Head of caudate nucleus (tissue), 42 donors: Measurements from ENCODE around the gene PANX3.
"Not testable (repeated sequence)": the region's sequence is repeated elsewhere in the genome, so short reads cannot be mapped to it uniquely, and the experiment has no call there.

Source experiments
- DNase-seq, 42 donors: peaks; one replicate each; pipeline versions ENCODE4 v3.0.0 to v3.0.0-alpha.2; 2020 to 2021; ENCODE audit warnings: mixed read lengths in 7 of 42
- intact Hi-C: fragments of 100-400 bp; cut with DNase I; formaldehyde crosslinking; loops from one replicate; pipeline ENCODE4 v1.15.0; 2022

Gene PANX3, protein sequence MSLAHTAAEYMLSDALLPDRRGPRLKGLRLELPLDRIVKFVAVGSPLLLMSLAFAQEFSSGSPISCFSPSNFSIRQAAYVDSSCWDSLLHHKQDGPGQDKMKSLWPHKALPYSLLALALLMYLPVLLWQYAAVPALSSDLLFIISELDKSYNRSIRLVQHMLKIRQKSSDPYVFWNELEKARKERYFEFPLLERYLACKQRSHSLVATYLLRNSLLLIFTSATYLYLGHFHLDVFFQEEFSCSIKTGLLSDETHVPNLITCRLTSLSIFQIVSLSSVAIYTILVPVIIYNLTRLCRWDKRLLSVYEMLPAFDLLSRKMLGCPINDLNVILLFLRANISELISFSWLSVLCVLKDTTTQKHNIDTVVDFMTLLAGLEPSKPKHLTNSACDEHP

DNA sequence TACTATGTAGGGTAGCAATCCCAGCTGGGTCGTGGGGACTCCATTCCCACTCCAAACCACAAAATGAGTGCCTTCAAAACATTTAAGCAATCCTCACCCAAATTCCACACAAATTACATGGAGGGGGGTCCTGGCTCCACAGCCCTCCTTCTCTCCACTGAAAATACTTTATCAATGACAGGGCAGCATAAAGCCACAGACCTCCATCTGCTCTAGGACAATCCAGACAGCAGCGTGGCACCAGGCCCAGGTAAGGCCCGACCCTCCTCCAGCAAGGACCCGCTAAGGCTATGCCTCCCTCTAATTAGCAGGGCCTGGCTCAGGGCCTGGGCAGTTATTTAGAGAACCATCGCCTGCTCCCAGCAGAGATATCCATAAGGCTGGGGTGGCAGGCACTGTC is at the start of gene PANX3:
TSS of gene PANX3 (plus strand) at position 365 of the 400 bp plus-strand sequence. CDS start 129 bp downstream, outside the sequence.
- no peak for DNase-seq
- intact Hi-C loops, result no loop called here

DNA sequence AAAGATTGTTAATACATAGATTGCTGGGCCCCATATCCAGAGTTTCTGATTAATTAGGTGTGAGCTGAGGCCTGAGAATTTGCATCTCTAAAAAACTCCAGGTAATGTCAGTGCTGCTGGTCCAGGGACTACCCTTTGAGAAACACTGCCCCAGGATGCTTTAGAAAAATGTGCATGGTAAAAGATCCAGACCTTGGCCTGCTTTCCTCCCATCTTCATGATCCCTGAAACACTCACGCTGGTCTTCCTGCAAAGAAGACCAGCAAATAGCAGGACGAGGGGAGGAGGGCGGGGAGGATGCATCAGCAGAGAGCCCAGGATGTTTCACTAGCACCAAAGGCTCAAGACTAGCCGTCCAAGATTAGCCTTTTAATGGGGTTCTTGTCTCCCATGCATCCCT is 41.5 kb upstream of the PANX3 start, which contains the start of gene OR8A1:
TSS of gene OR8A1 (plus strand) at position 301 of the 400 bp plus-strand sequence. CDS start 123 bp downstream, outside the sequence.
- no peak for DNase-seq
- intact Hi-C loops, result no loop called here

DNA sequence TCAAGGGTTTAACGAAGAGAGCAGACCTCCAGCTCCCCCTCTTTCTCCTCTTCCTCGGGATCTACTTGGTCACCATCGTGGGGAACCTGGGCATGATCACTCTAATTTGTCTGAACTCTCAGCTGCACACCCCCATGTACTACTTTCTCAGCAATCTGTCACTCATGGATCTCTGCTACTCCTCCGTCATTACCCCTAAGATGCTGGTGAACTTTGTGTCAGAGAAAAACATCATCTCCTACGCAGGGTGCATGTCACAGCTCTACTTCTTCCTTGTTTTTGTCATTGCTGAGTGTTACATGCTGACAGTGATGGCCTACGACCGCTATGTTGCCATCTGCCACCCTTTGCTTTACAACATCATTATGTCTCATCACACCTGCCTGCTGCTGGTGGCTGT is 41.1 kb upstream of the PANX3 start:
- intact Hi-C loops, result no loop called here
- DNase-seq, result peak in 31 of 42 donors; percentile 2 to 82 (median 43)

DNA sequence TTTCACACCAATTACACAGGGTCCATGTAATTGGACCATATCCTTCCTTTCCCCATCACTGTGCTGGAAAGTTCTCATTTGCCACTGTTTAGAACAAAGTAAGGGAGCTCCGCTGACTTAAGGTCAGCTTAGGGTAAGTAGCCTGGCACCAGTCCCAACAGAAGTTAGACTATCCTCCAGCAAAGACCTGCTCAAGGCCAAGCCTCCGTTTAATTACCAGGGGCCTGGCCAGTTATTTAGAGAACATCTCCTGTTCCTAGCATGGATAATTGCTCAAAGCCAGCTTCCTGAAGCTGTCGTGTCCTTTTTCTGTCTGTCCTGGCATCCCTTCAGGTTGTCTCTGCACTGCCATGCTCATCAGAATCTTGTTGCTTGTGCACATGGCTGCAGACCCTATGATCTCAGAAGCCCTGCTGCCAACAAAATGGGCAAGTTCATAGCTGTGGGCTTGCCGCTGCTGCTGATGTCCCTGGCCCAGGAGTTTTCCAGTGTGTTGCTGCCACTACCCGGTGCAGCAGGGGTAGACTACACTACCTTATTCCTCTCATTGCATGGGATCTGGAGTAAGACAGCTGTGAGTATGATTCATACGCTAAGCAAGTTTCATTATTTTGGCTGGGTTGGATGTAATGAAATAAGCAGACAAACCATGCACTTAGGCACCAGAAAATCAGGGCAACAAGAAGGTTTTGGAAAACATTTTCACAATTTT is 33.4 kb upstream of the PANX3 start:
- DNase-seq, result no peak
- intact Hi-C loops, result no loop called here

DNA sequence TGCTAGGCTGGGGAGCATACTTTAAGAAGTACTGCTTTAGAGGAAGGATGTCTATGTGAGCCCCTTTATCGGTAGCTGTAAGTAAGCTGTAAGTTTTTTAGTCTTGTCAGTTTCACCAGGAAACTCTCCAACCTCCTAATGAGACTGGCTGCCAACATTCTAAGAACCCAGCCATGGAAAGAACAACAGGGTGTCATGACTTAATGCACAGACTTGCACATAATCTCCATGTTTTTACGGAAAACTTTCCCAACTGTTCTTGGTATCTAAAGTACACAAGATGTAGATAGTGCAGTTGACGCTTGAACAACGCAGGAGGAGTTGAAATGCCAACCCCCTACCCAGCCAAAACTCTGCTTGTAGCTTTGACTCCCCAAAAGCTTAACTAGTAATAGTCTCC is 32.5 kb upstream of the PANX3 start:
- no peak for DNase-seq
- intact Hi-C loops, result no loop called here

DNA sequence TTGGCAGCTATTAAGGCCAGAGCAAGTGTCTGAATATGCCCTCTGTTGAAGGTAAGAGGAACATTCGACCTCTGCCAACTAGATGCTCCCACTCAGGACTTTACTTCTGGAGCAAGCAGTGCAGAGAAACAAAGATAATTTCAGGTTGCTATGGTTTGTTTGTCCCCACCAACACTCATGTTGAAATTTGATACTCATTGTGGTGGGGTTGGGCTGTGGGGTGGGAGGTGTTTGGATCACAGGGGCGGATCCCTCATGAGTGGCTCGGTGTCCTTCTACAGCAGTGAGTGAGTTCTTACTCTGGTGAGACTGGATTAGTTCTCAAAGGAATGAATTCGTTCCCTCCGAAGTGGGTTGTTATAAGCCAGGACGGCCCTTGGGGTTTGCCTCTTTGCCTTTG is 29.4 kb upstream of the PANX3 start:
- intact Hi-C loops, result no loop called here
- no peak for DNase-seq

DNA sequence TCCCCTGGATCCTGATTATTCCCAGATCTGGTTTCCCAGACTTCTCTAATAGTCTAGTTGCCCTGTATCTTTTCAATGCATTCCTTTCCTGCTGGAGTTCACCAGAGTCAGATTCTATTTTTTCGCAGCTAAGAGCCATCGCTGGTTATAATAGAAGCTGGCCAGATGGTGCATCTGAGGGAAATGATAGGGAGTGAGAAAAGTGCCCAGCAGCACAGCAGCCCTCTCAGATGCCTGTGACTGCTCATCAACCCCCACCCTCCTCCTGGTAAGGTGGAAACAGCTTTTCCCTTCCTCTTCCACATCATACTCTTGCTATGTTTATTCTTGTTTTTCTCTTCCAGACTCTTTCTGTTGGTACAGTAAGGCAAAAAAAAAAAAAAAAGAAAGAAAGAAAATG is 28.7 kb upstream of the PANX3 start:
- intact Hi-C loops, result no loop called here
- no peak for DNase-seq

DNA sequence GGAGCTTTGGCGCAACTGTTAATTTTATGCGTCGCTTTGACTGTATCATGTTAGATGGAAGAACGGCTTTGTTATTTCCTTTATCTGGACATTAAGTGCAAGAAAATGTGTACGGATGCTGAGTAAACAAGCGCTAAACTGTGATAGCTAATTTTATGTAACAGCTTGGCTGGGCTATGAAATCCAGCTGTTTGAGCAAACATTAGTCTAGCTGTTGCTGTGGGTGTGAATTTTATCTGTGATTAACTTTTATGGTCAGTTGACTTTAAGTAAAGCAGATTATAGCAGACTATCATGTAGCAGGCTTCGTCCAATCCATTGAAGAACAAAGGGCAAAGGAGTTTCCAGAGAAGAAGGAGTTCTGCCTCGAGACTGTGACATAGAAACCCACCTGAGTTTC is 27.4 kb upstream of the PANX3 start:
- DNase-seq, result no peak
- intact Hi-C loops, result no loop called here

DNA sequence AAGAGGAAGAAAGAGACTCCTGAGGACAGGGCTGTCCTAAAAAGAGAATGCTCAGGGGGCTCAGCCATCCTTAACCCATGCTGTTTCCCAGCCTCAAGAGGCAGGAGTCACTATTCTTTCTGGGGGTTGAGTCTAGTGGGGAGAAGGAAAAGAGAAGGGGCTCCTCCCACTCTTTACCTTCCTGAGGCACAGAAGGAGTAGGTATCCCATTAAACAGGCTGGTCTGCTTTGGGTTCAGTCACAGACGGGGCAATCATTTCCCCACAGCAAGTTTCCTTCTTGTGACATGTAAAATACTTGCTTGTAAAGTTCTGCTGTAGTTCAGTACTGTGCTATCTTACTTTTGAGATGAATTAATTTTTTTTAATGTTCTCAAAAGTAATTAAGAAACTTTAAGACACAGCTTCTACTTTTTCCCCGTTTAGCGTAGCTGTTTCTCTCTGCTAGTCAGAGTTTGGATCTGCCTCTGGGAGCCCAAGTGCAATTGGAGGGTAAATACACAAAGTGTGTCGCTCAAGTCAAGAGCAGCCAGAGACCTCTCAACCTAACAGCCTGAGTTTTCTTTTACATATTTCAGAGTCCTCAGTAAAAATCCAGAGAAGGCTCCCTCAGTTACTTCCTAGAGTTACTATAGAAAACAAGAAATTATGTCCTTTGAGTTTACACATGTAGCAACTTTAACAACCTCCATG is 26.4 kb upstream of the PANX3 start:
- DNase-seq, result no peak
- intact Hi-C loops, result loop anchor here (5.0 kb wide), 1 partner anchor 168 kb away; no protein-coding TSS in a partner anchor

DNA sequence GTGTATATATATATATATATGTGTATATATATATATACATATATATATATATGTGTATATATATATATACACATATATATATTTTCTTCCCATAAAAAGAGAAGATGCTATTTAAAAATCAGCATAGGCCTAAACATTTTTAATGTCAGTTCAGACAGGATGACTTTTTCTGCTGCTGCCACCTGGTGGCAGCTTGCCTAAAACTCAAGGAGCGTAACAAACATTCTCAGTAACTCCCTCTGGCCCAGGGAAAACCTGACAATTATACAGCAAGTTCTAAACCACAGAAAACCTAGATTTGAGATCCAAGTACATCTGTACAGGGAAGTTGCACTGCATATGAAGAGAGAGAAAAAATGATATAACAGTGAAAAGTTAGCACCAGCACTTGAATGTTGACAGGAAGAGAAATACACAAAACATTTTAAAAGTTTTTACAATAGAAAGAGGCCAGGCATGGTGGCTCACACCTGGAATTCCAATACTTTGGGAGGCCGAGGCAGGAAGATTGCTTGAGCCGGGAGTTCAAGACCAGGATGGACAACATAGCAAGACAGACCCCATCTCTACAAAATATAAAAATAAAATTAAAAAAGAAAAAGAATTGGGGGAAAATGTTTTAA is 24.9 kb upstream of the PANX3 start:
- peak; percentile 18 to 83 (median 65) for DNase-seq
- intact Hi-C loops, result loop anchor here (5.0 kb wide), 1 partner anchor 169 kb away; no protein-coding TSS in a partner anchor

DNA sequence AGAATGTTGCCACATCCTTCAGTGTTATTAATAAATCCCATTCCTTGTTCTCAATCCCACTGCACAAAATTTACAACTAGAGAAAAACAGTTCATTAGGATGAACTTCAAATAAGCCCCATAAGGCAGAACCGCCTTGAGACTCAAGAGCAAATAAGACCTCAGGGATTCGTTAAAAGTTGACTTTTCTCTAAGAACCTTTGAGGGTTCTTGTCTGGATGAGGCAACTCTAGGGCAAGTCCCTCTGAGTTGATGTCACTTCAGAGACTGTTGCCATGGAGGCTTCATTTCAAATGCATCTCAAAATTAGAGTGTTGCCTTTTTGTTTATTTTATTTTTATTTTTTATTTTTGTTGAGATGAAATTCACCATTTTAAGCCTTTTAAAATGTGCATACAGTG is 19.8 kb upstream of the PANX3 start:
- no peak for DNase-seq
- intact Hi-C loops, result no loop called here

DNA sequence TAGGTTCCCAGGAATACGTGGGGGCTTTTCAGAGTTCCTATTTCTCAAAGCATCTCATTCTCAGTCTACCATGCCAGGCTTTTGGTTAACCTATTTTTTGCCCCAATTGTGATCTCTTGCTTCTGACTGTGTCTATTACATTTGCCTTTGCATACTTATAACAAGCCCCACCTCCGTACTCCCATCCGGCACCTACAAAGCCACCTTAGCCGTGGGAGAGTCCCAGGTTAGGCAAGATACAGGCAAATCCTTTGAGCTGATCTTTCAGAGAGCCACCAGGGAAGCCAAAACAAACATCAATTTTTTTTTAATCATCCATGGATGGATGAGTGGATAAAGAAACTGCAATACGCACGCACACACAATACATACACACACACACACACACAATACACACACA is 18.6 kb upstream of the PANX3 start:
- DNase-seq, result peak in 23 of 42 donors; percentile 25 to 80 (median 47)
- intact Hi-C loops, result no loop called here

DNA sequence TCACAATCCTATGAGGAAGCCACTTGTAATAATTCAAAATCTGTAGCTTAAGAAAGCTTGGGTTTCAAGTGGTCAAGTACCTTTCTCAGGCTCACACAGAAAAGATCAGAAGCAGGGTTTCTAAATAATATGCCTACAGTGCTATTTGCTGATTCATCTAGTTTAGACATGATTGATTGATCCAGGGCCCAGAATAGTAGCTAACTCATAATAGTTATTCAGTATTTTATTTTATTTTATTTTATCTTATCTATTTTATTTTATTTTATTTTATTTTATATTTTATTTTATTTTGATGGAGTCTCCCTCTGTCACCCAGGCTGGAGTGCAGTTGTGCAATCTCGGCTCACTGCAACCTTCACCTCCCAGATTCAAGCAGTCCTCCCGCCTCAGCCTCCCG is 15.9 kb upstream of the PANX3 start:
- intact Hi-C loops, result no loop called here

DNA sequence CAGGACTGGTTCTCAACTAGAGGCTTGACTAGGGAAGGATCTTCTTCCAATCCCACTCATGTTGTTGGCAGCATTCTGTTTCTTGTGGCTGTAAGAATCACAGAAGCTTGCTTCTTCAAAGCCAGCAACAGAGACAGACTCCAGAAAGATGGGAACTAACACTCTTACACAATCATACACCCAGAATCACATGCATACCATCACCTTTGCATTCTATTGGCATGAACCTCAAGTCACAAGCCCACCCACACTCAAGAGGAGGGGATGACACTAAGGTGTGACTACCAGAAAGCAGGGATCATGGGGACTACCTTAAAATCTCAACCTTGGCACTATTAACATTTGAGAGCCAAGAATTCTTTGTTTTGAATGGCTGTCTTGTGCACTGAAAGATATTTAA is 13.6 kb upstream of the PANX3 start:
- intact Hi-C loops, result no loop called here
- DNase-seq, result peak in 12 of 42 donors; percentile 9 to 53 (median 26)

More for the DNA sequence above, 15.9 kb upstream of the PANX3 start:
- DNase-seq, result no peak

DNA sequence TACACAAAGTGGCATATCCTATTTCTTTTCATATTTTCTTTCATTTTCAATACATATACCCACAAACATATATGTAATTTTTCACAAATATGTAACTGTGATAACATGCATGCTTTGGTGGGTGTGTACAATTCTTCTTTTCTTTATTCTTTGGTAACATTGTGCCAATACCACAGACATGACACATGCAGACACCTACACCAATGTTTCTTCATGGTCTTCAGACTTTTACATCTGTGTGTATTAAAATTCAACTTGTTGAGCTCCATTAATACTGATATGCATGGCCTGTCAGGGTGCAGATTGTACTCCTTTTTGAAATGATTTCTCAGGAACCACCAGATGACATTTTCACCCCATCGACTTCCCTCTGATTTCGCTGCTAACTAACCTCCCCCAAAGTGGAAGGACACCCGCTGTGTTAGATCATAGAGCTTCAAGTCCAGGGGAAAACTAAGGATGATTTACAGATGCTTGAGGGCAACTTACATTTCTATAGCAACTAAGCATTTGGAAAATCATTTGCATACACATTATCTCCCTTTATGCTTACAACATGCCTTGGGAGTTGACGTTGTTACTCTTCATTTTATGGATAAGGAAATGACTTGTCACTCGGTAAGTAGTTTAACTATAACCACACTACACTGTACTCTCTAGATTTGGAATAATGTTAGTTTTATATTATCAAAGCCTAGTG is 10.5 kb upstream of the PANX3 start:
- intact Hi-C loops, result no loop called here
- no peak for DNase-seq

DNA sequence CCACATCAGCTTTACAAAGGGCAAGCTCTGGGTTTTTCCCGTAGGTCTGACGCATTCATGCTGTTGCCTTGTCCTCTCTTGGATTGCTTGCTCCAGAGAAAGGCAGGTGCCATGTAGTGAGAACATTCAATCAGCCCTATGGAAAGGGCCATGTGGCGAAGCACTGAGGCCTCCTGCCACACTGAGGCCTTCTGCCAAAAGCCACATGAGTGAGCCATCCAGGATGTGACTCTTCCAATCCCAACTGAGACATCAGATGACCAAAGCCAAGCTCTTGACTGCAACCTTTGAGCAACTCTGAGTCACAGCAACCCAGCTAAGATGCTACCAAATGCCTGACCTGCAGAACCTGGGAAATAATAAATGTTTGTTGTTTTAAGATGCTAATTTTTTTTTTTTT is 9.0 kb upstream of the PANX3 start:
- intact Hi-C loops, result no loop called here
- no peak for DNase-seq

DNA sequence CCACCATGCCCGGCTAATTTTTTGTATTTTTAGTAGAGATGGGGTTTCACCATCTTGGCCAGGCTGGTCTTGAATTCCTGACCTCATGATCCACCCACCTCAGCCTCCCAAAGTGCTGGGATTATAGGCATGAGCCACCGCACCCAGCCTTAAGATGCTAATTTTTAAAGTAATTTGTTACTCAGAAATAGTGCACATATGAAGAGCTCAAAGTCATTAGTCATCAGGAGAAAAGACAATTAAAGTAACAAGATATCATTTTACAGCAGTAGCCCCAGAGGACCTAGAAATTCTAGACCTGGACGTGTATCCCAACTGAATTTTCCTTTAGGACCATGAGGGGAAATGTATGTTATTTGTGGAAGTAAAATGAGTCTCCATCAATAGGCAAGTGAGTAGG is 8.5 kb upstream of the PANX3 start:
- DNase-seq, intact Hi-C loops: not testable (repeated sequence)

DNA sequence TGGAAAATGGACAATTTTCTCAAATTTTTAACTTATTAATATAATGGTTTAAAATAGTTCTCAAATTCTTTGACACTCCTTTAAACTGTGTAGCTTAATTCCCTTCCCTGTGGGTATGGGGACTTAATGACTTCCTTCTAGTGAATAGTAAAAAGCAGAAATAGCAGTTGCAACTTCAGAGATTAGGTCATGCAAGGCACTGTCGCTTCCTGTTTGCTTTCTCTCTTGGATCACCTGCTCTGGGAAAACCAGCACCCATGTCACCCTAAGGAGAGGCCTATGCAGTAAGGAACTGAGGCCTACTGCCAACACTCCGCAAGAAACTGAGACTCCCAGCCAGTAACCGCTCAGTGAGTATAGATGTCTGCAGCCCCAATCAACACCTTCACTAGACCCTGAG is 5.5 kb upstream of the PANX3 start:
- DNase-seq, result peak in 4 of 42 donors; percentile 12 to 26 (median 16)
- intact Hi-C loops, result no loop called here

DNA sequence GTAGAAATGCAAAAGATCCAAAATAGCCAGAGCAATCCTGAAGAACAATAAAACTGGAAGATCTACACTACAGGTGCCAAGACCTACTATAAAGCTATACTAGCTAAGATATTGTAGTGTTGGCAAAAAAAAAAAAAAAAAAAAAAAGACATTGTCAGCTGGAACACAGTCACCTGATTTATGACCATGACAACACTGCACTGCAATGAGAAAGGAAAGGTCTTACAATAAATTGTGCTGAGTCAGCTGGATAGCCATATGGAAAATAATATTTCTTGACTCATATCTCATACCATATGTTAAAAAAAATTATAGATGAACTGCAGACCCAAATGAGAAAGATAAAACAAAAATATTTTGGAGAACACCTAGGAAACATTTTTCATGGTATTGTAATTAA is 3.1 kb upstream of the PANX3 start:
- intact Hi-C loops, result no loop called here
- no peak for DNase-seq
